K562 (cell line): ENCODE results near the gene PDE4A. TPM values are rescaled to one million over a fixed set of nuclear protein-coding genes. Genes with fewer than 3 reads are reported as not detected.

ENCODE experiments used
- ARID3A ChIP-seq: IDR thresholded peaks from 2 replicates; pipeline ENCODE4 v1.6.1; 2012; ENCODE audit warnings: low read depth, low read length, improper control_type of control experiment, borderline replicate concordance
- CEBPB ChIP-seq: fragments of 450-650 bp; IDR thresholded peaks from 2 replicates; pipeline ENCODE4 v1.6.1; 2016; ENCODE audit warnings: missing genetic modification characterization, missing compliant biosample characterization
- HLTF ChIP-seq: fragments of 450-650 bp; IDR thresholded peaks from 2 replicates; pipeline ENCODE4 v1.6.1; 2016
- ILK ChIP-seq: fragments of 450-650 bp; IDR thresholded peaks from 2 replicates; pipeline ENCODE4 v1.6.1; 2016; ENCODE audit warnings: missing genetic modification characterization, low read depth, mild to moderate bottlenecking, missing compliant biosample characterization, moderate library complexity, borderline replicate concordance
- PHB2 ChIP-seq: fragments of 450-650 bp; IDR thresholded peaks from 2 replicates; pipeline ENCODE4 v1.6.1; 2017; ENCODE audit warnings: low read depth
- POLR2B ChIP-seq: fragments of 450-650 bp; IDR thresholded peaks from 2 replicates; pipeline ENCODE4 v1.6.1; 2018; ENCODE audit warnings: low read depth; ENCODE audit not compliant: partially characterized antibody
- PRPF4 ChIP-seq: fragments of 200-400 bp; formaldehyde crosslinking; IDR thresholded peaks from one replicate; pipeline ENCODE4 v1.6.1; 2017; ENCODE audit warnings: low read length, low read depth, mild to moderate bottlenecking; ENCODE audit not compliant: insufficient read depth, poor library complexity, severe bottlenecking
- SPI1 ChIP-seq: IDR thresholded peaks from 2 replicates; pipeline ENCODE4 v1.6.1; 2011; ENCODE audit warnings: low read depth, low read length, control low read depth, borderline replicate concordance
- TARDBP ChIP-seq: fragments of 450-650 bp; IDR thresholded peaks from 2 replicates; pipeline ENCODE4 v1.6.1; 2016
- TEAD4 ChIP-seq, 2 experiments: sonication (generic) in 1 of 2; formaldehyde crosslinking in 1 of 2; IDR thresholded peaks; 2 replicates each; pipeline versions ENCODE4 v1.6.1 to v1.8.0; 2012 to 2022; ENCODE audit warnings: borderline replicate concordance in 1 of 2, inconsistent platforms in 1 of 2, low read length in 1 of 2, mild to moderate bottlenecking in 1 of 2, missing genetic modification reagents in 1 of 2
- WHSC1 ChIP-seq: IDR thresholded peaks from one replicate; pipeline ENCODE4 v1.6.1; 2012; ENCODE audit warnings: low read length, control low read depth, inconsistent platforms
- polyA plus RNA-seq, 8 experiments: library from polyadenylated mRNA; depleted of rRNA in 4 of 8; stranded (reverse) in 5 of 8; unstranded in 3 of 8; fragments of >200 nt; fragmentation: Nextera tagmentation in 2 of 8; fragmentation: Illumina TruSeq in 1 of 8; extraction: Ambion mirVana in 2 of 8; extraction: Trizol in 1 of 8; gene quantifications; 2 replicates each; pipeline versions ENCODE4 v1.2.1 to v1.2.3, GENCODE V29; 2011 to 2014; ENCODE audit warnings: inconsistent platforms in 1 of 8, missing spikeins in 1 of 8
- total RNA-seq, 7 experiments: library from RNA; depleted of rRNA in 6 of 7; stranded (reverse); fragments of >200 nt in 6 of 7; fragmentation: Illumina TruSeq in 2 of 7; extraction: Trizol in 2 of 7; gene quantifications; 2 replicates each; pipeline versions ENCODE4 v1.2.1 to v1.2.3, GENCODE V29; 2011 to 2021; ENCODE audit warnings: low replicate concordance in 1 of 7
- TF ChIP-seq, protein P1 (sequence below): fragments of 450-650 bp; IDR thresholded peaks from 2 replicates; pipeline ENCODE4 v1.6.1; 2016; ENCODE audit warnings: low read depth
- TF ChIP-seq, protein P2 (sequence below): sonication (generic); formaldehyde crosslinking; IDR thresholded peaks from 2 replicates; pipeline ENCODE4 v1.8.0; 2022; ENCODE audit warnings: mild to moderate bottlenecking, missing genetic modification reagents, borderline replicate concordance
- TF ChIP-seq, protein P3 (sequence below): fragments of 250-450 bp; sonication (Bioruptor Pico); IDR thresholded peaks from 2 replicates; pipeline ENCODE4 v1.8.0; 2021; ENCODE audit warnings: borderline replicate concordance, mild to moderate bottlenecking, moderate library complexity; ENCODE audit not compliant: poor library complexity, severe bottlenecking

The PDE4A gene
- total and polyA plus RNA-seq, 9 of the 15 experiments (the other 6 are each of a cell fraction or from before 2014, with no cell fraction given) = 0.66 to 26.9 (median 4.6) TPM

DNA sequence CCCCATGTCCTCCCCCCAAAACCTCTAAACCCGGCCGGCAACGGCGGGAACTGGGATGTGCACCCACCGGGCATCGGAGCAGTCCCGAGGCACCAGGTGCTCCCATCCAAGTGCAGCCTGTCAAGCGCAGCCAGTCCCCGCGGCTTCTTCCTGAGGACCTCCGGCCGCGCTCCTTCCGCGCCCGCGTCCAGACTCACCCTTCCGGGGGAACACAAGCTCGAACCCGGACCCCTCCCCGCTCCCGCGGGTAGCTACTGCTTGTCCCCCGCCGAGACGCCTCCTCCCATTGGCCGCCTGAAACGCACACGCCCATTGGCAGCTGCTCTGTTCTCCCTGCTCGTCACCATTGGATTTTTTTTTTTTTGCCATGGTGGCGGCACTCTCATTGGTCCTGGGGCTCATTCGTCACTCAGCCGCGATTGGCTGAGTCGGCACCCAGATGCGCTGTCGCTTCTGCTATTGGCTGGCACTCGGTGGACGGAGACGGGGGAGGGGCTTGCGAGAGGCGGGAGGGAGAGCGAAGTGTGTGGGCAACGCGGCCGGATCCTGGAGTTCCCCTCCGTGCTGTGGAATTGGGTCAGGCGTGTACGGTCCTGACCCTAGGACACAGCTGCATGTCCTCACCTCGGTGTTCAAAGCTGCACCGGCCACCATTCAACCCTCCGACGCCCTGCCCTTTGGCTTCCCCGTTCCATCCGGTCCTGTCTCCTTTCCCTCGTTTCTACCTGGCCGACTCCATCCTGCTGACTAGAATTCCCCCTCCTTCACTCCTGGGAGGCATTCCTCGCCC lies 39.8 kb upstream of the PDE4A start, which contains the start of gene TYK2 (continued):
- TF ChIP-seq, protein P1, sequence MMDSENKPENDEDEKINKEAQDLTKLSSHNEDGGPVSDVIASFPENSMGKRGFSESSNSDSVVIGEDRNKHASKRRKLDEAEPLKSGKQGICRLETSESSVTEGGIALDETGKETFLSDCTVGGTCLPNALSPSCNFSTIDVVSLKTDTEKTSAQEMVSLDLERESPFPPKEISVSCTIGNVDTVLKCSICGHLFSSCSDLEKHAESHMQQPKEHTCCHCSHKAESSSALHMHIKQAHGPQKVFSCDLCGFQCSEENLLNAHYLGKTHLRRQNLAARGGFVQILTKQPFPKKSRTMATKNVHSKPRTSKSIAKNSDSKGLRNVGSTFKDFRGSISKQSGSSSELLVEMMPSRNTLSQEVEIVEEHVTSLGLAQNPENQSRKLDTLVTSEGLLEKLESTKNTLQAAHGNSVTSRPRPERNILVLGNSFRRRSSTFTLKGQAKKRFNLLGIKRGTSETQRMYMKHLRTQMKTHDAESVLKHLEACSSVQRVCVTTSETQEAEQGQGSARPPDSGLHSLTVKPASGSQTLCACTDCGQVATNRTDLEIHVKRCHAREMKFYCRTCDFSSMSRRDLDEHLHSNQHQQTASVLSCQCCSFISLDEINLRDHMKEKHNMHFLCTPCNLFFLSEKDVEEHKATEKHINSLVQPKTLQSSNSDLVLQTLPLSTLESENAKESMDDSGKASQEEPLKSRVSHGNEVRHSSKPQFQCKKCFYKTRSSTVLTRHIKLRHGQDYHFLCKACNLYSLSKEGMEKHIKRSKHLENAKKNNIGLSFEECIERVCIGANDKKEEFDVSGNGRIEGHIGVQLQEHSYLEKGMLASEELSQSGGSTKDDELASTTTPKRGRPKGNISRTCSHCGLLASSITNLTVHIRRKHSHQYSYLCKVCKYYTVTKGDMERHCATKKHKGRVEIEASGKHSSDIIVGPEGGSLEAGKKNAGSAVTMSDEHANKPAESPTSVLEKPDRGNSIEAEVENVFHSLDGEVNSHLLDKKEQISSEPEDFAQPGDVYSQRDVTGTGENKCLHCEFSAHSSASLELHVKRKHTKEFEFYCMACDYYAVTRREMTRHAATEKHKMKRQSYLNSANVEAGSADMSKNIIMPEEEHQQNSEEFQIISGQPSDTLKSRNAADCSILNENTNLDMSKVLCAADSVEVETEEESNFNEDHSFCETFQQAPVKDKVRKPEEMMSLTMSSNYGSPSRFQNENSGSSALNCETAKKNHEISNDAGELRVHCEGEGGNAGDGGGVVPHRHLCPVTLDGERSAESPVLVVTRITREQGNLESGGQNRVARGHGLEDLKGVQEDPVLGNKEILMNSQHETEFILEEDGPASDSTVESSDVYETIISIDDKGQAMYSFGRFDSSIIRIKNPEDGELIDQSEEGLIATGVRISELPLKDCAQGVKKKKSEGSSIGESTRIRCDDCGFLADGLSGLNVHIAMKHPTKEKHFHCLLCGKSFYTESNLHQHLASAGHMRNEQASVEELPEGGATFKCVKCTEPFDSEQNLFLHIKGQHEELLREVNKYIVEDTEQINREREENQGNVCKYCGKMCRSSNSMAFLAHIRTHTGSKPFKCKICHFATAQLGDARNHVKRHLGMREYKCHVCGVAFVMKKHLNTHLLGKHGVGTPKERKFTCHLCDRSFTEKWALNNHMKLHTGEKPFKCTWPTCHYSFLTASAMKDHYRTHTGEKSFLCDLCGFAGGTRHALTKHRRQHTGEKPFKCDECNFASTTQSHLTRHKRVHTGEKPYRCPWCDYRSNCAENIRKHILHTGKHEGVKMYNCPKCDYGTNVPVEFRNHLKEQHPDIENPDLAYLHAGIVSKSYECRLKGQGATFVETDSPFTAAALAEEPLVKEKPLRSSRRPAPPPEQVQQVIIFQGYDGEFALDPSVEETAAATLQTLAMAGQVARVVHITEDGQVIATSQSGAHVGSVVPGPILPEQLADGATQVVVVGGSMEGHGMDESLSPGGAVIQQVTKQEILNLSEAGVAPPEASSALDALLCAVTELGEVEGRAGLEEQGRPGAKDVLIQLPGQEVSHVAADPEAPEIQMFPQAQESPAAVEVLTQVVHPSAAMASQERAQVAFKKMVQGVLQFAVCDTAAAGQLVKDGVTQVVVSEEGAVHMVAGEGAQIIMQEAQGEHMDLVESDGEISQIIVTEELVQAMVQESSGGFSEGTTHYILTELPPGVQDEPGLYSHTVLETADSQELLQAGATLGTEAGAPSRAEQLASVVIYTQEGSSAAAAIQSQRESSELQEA = no peak
- TF ChIP-seq ARID3A (no peak), CEBPB (tag) (no peak), TARDBP (peak; percentile 90; the same call in 1 of the 2 replicates), PRPF4 (no peak), TEAD4 (IDR thresholded peaks at IDR 0.05; ENCODE audit: low read length) (peak; percentile 36; the same call in 1 of the 2 replicates), TEAD4 (CRISPR knock-in tag; IDR thresholded peaks at IDR 0.05; ENCODE audit: borderline replicate concordance) (no peak), HLTF (0 out of 2 replicates have a peak, but pooled peaks have one; percentile 48), SPI1 (peak; percentile 40; the same call in 1 of the 2 replicates), PHB2 (no peak), POLR2B (peak; percentile 86), WHSC1 (no peak), ILK (tag) (no peak)
- TF ChIP-seq, protein P2, sequence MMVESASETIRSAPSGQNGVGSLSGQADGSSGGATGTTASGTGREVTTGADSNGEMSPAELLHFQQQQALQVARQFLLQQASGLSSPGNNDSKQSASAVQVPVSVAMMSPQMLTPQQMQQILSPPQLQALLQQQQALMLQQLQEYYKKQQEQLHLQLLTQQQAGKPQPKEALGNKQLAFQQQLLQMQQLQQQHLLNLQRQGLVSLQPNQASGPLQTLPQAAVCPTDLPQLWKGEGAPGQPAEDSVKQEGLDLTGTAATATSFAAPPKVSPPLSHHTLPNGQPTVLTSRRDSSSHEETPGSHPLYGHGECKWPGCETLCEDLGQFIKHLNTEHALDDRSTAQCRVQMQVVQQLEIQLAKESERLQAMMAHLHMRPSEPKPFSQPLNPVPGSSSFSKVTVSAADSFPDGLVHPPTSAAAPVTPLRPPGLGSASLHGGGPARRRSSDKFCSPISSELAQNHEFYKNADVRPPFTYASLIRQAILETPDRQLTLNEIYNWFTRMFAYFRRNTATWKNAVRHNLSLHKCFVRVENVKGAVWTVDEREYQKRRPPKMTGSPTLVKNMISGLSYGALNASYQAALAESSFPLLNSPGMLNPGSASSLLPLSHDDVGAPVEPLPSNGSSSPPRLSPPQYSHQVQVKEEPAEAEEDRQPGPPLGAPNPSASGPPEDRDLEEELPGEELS (CRISPR knock-in tag) = peak; percentile 71; the same call in 1 of the 2 replicates
- TF ChIP-seq, protein P3, sequence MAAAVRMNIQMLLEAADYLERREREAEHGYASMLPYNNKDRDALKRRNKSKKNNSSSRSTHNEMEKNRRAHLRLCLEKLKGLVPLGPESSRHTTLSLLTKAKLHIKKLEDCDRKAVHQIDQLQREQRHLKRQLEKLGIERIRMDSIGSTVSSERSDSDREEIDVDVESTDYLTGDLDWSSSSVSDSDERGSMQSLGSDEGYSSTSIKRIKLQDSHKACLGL (CRISPR knock-in tag) = no peak
